HL-60 (cell line): ENCODE data around the gene LAMTOR2.

ENCODE experiments used
- CTCF ChIP-seq: IDR thresholded peaks from one replicate; pipeline ENCODE4 v1.5.1; 2011; ENCODE audit warnings: low read length, control low read depth, inconsistent platforms; ENCODE audit not compliant: insufficient read depth
- GABPA ChIP-seq: IDR thresholded peaks from 2 replicates; pipeline ENCODE4 v1.6.1; 2012; ENCODE audit warnings: low read depth

DNA sequence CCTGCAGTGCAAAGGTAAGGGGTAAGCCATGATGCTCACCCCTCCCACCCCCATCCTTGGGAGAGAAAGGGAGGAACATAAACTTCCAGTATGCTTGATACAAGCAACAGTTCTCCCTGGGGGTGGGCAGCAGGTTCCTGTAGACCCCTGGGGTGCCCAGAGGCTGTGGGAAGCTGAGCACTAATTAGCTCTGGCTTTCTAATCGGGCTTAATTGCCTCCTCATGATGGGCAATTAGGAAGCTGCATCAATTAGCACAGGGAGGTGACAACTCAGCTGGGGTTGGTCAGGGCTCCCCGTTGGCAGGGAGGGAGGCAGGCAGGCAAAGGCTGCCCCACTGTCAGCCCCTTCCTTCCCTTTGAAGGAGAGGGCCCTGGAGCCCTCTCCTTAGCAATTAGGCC, 44.2 kb downstream of the LAMTOR2 start:
- TF ChIP-seq CTCF = no peak
- no peak for TF ChIP-seq GABPA
